ENCODE measurements around the gene FLNB.

- TF ChIP-seq POLR2A (IDR thresholded peaks at IDR 0.05) (no peak), CTCF (IDR thresholded peaks at IDR 0.05) (no peak)
Measured at GRCh38 chr3:57980416-57980815, 27.8 kb upstream of the FLNB start.

All from thyroid gland (tissue), 4 donors.